Hindlimb muscle (tissue), 1 donor: ENCODE data around the gene RAP1GAP. TPM values are rescaled to one million over a fixed set of nuclear protein-coding genes. Genes with fewer than 3 reads are reported as not detected.

Experiments used
- DNase-seq: peaks from one replicate; pipeline ENCODE4 v3.0.0-alpha.2; 2013
- polyA plus RNA-seq: library from polyadenylated mRNA; unstranded; fragments of 120-200 nt; gene quantifications from one replicate; pipeline ENCODE4 v1.2.1, GENCODE V29; 2013; ENCODE audit not compliant: insufficient read length

The RAP1GAP gene
- polyA plus RNA-seq: 1.4 TPM

DNA sequence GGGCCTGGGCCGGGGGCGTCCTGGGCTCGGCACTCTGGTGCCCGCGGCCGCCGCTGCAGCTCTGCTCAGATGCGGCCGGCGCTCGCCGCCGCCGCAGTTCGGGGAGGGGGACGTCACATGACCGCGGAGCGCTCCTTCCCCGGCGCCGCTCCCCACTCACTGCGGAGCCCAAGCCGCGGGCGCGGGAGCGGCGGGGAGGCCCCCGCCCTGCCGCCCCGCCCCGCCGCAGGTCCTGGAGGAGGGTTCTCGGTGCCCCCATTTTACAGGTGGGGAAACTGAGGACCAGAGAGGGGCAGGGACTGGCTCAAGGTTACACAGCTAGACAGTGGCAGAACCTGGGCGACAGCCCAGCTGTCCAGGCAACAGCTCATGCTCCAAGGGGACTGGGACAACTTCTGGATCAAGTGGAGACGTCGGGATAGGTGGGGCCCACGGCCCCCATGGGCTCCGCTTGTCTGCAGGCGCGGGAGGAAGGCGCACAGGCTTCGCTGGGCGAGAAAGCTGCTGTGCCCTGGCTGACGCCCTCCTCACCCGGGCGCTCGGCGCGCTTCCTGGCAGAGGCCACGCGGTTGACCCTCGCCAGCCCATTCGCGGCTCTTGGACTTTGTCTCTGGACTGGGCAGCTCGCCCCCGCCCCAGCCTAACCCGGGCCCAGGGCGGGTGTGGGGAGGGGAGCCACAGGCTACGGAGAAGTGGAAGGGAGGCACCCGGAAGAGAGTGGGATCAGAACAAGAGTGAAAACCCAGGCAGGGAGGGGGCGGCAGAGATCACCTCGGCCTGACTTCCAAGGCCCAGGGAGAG lies at the start of gene RAP1GAP:
Gene RAP1GAP, minus strand, starts transcription at position 100 of the 801 bp plus-strand sequence. CDS start 49,325 bp downstream, outside the sequence.
- no peak for DNase-seq

DNA sequence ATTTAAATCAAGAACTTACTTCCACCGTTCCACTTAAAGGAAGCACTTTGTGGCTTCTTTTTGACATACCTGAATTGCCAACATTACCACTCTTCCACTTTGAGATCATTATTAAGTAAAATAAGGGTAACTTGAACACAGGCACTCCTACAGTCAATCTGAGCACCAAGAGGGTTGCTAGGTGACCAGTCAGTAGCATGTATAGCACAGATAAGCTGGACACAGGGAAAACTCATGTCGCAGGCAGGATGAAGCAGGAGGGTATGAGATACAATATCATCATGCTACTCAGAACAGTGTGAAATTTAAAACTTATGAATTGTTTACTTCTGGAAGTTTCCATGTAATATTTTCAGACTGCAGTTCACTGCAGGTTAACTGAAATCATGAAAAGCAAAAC lies 47.0 kb upstream of the RAP1GAP start:
- DNase-seq: no peak

DNA sequence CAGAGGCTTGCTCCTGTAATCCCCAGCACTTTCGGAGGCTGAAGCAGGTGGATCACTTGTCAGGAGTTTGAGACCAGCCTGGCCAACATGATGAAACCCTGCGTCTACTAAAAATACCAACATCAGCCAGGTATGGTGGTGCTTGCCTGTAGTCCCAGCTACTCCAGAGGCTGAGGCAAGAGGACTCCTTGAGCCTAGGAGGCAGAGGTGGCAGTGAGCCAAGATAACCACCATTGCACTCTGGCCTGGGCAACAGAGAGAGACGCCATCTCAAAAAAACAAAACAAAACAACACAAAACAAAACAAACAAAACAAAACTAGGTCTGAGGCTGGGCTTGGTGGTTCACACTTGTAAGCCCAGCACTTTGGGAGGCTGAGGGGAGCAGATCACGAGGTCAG lies 38.7 kb upstream of the RAP1GAP start:
- DNase-seq: no peak

DNA sequence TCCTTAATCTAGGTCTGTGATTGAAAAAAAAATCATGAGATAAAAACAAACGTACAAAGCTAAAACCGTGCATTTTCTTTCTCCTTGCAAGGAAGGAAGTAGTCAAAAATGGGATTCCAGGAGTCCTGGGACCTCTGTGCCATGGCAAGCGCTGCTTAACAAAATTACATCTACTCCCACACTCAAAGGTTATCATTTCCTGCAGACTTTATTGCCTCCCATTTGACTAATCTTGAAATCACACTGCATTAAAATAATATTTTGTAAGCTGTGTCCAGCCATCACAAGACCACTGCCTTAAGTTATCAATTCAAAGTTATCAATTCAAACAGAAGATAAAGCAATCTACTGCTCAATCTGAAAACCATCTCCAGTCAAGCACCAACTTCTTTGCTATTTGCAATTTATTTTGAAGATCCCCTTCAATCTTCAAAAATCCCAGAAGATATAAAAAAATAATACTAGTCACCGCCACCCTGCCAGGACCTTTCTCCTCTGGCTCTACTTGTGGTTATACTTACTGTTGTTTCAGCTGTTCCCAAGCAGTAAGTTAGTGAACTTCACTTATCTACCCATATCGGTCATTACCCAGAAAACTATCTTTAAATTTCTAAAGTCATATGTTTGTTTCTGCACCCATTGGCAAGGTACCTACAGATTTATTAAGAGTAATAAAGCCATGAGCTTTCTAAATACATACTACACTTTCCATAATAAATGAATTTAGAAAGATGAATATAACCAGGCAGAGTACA lies 38.1 kb upstream of the RAP1GAP start:
- no peak for DNase-seq

DNA sequence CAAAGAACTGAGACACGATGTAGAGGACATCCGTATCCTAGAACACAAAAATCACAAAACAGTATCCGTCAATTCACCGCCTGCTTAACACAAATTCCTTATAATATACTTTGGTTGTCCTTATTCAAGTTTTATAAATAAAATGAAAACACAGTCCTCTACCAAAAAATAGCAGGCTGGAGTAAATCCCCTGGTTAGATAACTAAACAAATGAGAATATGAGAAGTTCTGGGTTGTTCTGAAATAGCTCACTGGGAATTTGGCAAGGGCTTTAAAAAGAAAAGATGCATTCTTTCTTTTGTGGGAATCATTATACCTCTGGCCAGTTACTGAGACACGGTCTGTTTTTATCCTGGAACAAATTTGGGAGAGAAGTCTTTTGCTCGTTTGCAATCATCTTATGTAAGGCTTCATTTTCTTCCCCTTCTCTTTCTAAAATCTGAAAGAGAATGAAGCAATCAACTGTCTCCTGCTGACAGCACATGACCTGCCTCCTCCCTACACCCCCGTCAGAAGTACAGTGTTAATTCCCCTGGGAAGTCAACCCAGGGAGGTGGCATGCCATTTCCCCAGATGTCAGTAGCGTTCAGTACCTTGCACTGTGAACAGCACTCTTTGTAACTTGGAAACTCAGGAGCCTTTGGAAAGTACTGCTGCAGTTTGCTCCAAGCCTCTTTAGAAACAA lies 37.1 kb upstream of the RAP1GAP start:
- no peak for DNase-seq

DNA sequence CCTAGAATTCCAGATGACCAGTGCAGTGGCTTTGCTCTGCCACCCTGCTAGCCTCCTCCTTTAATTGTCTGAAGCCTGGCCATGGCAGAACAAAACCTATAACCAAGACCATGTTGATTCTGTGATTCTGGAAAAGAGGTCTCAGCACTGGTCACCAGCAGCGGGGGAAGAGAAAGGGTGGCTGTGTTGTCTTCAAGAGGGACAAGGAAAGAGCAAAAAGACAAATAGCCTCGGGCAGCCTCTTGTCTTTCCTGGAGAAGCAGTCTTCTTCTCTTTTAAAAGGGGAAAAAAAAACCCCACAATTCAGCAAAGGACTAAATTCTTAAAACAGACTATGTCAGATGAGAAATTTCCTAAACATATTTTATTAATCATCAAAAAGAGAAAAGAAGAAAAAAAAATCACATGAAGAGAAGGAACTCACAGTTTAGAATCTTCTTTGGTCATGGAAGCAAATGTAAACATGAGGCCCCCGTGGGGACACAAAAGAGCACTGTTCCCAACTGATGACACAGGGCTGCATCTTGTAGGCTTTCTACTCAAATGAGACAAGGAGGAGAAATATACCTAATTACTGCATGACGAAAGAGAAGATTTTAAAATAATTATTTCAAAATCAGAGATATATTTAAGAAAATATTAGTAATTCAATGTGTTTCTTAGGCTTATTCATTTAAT lies 36.3 kb upstream of the RAP1GAP start:
- DNase-seq: no peak

DNA sequence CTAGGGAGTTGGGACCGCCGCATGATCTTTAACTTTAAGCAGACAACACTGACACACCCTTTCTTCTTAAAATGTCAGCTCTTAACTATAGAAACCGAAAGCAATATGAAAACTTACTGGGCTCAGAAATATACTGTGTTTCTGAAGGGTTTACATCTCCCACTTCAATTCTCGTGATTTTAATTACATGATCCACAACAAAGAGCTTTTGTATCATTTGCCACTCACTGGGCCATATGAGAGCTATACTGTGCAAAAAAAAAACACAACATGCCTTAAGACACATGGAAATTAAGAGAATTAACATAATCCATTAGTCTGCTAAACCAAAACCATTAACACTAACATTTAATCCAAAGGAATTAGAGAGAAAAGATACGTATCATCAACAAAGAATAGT lies 35.0 kb upstream of the RAP1GAP start:
- no peak for DNase-seq

DNA sequence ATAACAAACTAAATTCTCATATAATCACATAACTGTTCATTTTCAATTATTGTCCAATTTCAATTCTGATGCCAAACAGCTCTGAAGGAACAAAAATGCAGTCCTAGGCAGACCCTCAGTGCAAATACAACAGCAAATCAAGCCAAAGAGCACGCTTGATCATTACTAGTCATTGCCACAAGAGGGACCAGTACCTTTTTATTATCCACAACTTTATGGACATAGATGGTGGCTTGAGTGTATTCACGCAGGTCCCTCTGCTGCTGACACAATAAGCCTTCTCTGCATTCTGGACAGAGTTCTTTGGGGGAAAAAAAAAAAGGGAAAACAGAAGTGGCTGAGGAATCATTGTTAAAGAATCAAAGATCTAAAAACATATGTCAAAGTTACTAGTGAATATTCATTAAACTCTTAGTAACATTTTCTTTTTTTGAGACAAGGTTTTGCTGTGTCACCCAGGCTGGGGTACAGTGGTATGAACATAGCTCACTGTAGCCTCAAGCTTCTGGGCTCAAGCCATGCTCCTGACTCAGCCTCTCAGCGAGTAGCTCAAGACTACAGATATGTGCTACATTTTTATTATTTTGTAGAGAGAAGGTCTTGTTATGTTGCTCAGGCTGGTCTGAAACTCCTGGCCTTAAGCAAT lies 34.3 kb upstream of the RAP1GAP start:
- DNase-seq: no peak

DNA sequence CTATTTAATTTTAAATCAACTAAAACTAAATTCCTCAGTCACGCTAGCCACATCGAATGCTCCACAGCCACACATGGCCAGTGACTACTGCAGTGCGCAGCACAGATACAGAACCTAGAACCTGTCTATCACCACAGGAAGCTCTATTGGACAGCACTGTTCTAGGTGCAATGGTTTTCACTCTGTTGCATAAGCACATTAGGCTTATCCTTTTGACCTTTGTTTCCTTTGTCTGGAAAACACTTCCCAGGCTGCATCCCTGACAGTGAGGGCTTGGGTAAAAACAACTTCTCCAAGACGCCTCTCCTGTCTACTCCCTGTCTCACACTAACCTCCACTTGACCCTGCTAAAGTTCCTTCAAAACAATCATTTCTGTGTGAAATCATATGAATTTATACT lies 33.6 kb upstream of the RAP1GAP start:
- no peak for DNase-seq

DNA sequence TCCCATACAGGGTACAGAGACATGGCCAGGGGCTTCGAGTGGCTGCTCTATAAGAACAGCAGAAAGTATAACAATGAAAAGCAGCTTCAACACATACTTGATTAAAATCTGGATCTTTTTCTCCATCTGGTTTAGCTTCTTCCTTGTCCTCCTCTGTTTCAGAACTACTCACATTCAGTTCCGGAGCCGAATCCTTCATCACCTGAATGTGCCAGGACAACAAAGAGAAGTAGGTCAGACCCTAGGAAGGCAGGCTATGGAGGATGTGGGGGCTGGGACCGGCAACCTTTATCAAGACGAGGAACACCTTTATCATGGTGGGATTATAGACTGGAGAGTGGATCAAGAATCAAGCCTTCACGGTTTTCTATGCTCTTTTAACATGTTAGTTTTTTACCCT lies 32.2 kb upstream of the RAP1GAP start:
- DNase-seq: no peak

DNA sequence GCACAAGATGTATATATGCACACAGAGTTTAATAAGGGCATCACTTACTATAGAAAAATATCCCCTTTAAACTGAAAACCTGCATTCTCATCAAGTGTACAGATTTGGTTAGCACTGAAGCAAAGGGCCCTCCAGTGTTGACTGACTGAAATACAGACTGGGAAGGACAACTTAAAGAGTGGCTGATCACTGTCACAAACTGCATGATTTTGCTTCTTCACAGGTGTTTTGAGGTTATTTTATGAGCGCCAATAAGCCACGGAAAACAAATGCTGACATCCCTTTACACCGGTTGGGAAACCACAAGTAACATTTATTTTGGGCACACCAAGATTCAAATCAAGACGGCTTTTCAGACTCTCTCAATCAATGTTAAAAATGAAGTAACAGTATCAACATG lies 30.9 kb upstream of the RAP1GAP start:
- DNase-seq: no peak

DNA sequence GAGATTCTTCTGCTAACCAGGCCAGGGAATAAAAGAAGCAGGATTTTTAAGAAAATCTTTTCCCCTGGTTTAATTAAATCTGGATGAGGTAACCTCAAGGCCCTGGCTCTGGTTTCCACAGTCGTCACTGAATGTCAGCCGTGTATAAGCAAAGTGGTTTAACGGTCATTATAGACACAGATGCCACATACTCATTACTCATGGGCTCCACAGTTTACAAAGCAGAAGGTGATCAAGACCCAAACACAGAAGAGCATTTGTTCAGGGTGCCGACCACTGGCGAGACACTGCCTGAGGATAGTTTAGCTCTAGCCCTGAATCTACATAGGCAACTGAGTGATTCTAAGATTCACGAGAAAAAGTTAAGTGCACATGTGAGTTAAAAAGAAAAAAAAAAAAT lies 27.8 kb upstream of the RAP1GAP start:
- no peak for DNase-seq

DNA sequence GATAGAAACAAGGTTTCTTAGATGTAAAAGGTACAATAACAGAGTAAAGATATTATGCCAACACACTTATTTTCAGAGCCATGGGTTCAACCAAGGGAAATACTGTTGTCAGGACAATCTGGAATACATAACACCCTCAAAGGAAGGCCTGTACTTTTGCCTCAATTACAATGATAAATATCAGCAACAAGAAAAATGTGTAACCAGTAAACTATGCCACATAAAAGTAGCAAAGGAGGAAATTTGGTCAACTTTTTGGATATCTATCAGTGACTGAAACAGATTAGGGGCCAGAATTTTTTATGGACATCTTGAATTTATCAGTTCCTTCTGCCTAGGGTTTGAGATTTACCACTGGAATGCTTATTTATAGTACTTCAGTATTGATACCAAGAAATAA lies 24.6 kb upstream of the RAP1GAP start:
- no peak for DNase-seq

DNA sequence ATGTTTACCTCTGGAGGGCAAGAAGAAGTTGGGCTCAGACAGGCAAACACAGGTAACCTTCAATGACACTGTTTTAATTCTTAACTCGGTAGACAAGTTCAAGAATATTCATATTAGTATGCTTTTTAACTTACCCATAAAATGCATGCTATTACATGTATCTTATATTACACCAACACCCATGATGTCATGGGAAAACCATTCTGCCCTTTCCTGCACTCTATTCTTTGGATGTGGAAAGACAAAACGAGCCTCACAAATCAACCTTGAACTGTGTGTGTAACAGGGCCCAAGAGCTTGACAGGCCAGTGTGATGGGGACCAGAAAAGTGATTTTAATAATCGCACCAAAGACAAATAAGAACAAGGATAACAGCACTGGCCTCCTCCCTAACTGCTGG lies 22.6 kb upstream of the RAP1GAP start:
- no peak for DNase-seq

DNA sequence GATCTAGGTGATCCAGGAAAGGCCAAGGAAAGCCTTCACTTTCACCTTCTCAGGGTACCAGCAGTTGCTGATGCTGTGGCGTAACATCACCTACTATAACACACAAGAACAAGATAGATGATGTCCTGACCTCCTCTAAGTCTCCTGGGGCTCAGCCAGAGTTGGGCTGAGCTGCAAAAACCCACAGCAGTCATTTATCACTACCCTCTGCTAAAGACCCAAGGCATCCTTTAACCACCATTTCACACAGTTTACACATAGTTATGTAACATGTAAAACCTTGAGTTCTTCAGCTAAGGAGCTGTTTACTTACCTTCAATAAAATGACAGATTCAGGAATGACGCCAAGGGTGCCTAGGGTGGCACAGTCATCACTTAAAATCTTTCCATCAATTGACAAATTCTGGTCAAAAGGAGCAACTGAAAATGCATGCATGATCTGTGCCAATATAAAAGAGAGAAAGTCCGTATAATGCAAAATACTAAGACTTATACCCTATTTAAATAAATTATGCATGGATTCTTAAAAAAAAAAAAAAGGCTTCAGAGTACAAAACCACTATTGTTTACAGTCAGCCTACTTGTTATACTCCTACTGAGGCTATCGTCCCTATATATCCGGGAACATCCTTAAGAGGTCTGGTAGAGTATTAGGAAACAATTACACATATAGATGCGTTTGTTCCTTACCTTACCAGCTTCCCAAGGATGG lies 20.7 kb upstream of the RAP1GAP start:
- DNase-seq: no peak

DNA sequence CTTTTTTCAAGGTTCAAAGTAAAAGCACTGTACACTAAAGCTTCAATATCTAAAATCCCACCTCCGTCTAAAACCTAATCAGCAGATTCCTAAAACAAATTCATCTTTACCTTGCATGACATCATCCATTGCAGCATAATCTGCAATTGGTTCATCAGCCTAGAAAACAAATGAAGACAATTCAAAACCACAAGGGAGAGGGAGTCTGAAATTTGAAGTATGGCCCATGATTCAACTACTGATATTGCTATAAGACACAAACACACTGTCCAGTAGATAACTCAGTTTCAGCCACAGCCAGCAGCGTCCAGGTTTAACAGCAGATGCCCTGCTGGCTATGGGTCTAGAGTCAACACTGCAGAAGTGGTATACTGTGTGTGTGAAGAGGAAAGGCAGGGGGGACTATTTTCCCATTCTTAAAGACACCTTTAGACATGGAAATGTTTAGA lies 17.9 kb upstream of the RAP1GAP start:
- DNase-seq: no peak

DNA sequence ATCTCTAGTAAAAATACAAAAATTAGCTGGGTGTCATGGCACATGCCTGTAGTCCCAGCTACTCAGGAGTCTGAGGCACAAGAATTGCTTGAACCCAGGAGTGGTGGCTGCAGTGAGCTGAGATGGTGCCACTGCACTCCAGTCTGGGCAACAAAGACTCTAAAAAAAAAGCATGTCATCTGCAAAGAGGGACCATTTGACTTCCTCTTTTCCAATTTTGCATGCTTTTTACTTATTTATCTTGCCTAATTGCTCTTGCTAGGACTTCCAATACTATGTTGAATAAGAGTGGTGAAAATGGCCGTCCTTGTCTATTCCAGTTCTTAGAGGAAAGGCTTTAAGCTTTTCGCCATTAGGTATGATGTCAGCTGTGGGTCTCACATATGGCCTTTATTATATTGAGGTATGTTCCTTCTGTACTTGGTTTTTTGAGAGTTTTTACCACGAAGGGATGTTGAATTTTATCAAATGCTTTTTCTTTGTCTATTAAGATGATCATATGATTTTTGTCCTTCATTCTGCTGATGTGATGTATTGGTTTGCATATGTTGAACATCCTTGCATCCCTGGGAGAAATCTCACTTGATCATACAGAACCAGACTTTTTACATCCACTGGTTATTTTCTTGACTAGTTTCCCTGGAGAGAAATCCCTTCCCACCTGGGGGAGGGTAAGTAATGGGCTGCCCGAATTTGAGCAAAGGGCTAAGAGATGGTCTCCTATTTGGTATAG lies 17.0 kb upstream of the RAP1GAP start:
- DNase-seq: no peak

DNA sequence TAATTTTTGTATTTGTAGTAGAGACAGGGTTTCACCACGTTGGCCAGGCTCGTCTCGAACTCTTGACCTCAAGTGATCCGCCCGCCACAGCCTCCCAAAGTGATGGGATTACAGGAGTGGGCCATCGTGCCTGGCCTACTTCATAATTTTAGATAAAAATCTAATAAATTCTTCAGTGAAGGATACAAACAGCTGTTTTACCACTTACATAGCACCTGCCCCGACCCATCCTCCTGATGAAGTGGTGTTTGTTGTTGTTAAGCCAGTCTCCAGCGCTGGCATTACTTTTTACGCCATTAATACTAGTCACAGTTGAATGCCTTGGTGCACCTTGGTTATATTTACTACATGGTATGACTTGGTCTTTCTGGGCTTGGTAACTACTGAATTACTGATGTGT lies 12.3 kb upstream of the RAP1GAP start:
- no peak for DNase-seq

DNA sequence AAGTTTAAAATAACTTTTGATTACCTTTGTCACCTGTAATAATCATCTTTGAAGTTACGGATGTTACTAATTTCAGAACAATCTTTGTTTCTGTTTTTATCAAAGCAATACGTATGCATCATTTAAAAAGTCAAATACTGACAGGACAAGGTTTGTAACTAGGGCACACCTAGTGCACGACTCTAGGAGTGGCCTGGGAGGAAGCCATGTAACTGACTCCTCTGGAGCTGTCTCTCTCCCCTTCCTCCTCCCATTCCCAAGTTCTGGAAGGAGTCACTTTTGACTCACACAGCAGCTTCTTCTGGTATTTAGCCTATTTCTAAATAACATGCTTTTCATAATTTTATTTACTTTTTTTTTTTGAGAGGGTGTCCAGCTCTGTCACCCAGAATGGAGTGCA lies 11.8 kb upstream of the RAP1GAP start:
- DNase-seq: no peak

DNA sequence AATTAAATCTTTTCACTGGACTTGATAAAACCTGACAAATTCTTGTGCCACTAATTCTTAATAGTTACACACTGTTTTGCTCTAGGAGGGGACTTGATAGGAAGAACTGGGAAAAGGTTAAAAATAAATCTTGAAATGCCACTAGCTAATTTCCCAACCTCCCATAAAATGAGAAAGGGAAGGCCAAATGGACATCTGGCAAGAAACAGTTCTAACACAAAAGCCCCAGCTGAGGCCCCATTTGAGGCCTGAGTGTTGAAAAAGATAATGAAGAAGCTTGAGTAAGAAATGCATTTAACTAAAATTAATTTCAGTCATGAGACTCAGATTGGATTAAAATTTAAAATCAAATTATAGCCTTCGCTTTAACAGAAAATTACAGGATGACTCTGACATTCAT lies 11.2 kb upstream of the RAP1GAP start:
- DNase-seq: no peak

DNA sequence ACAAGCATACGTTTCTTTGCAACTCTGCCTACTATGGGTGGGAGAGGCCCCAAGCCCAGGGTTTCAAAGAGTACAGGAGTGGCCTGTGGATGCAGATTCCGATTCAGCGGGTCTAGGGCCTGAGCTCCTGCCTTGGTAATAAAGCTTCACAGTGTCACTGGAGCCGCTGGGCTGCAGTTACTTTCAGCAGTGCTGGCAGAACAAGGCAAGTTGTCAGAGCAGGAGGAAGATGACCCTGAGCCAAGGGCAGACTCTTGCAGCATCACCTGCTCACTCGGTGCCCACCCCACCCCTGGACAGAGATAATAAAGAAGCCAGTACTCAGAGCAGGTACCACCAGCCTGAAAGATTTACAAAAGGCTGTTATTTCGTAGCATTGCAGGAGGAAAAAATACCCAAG lies 8.0 kb upstream of the RAP1GAP start:
- DNase-seq: no peak
